ENCODE results near the gene UTP4.

GRCh38 chr16:69116256-69116875 is 16.1 kb upstream of the UTP4 start:
- TF ChIP-seq CTCF (conservative IDR thresholded peaks at IDR 0.05; ENCODE audit: low read length) (no peak), EZH2phosphoT487 (IDR thresholded peaks at IDR 0.05; ENCODE audit: borderline replicate concordance, low read depth, low read length) (no peak)

Measured in OCI-LY7 (cell line).